Ovary (tissue), 9 donors: ENCODE data around the gene PTGFR. TPM values are rescaled to one million over a fixed set of nuclear protein-coding genes. Genes with fewer than 3 reads are reported as not detected.

ENCODE experiments used
- DNase-seq, 5 donors: peaks; one replicate each; pipeline ENCODE4 v3.0.0-alpha.2; 2019 to 2020
- H3K27ac ChIP-seq, 2 donors: fragments of 200-600 bp; one replicate each; pipeline versions ENCODE4 v1.5.1 to v1.8.0; 2019 to 2022
- H3K27me3 ChIP-seq: fragments of 200-600 bp; one replicate; pipeline ENCODE4 v1.8.0; 2022
- H3K36me3 ChIP-seq: fragments of 200-600 bp; sonication (generic); one replicate; pipeline ENCODE4 v1.5.1; 2019
- H3K4me1 ChIP-seq: one replicate; pipeline ENCODE4 v1.8.1; 2013; ENCODE audit warnings: mild to moderate bottlenecking, moderate library complexity; ENCODE audit not compliant: insufficient read depth
- H3K4me3 ChIP-seq: fragments of 200-600 bp; sonication (generic); one replicate; pipeline ENCODE4 v1.5.1; 2017
- H3K9me3 ChIP-seq, 2 donors: fragments of 200-600 bp in 1 of 2; sonication (generic) in 1 of 2; one replicate each; pipeline versions ENCODE4 v1.5.1 to v1.8.1; 2013 to 2019; ENCODE audit warnings: mild to moderate bottlenecking in 1 of 2, moderate library complexity in 1 of 2
- EP300 ChIP-seq: sonication (generic); formaldehyde crosslinking; IDR thresholded peaks from one replicate; pipeline ENCODE4 v1.6.1; 2017; ENCODE audit warnings: antibody characterized with exemption
- POLR2A ChIP-seq: fragments of 450-650 bp; IDR thresholded peaks from one replicate; pipeline ENCODE4 v1.6.1; 2017; ENCODE audit warnings: antibody characterized with exemption, mild to moderate bottlenecking, moderate library complexity
- WGBS, 3 donors: extraction: QIAGEN DNeasy Blood & Tissue Kit in 1 of 3; methylation state at CpG; one replicate each; pipeline versions ENCODE4 v1.1.5 to v1.1.7; 2013 to 2017; 5-methylcytosine and 5-hydroxymethylcytosine counted together
- intact Hi-C, 4 donors: fragments of 100-400 bp; cut with DNase I; formaldehyde crosslinking; loops; one replicate each; pipeline versions ENCODE4 v1.11.0 to v1.15.1; 2022 to 2023
- polyA plus RNA-seq, 2 donors: library from polyadenylated mRNA; stranded (reverse); fragments of 200-250 nt in 1 of 2; fragments of 350-450 nt in 1 of 2; fragmentation: Illumina TruSeq in 1 of 2; extraction: RNeasy Lipid Tissue Mini Kit (QIAGEN cat#74804) in 1 of 2; gene quantifications; one replicate each; pipeline ENCODE4 v1.2.3, GENCODE V29; 2013 to 2014
- total RNA-seq, 7 donors: library from RNA; depleted of rRNA in 2 of 7; stranded (reverse); fragments of >200 nt in 2 of 7; fragmentation: NEBNext Ultra II Directional in 3 of 7; extraction: Animal tissue kit (Norgen Biotek cat#: 25700) in 3 of 7; gene quantifications; one replicate each; pipeline versions ENCODE4 v1.1.0 to v1.2.4, GENCODE V29; 2016 to 2023
- TF ChIP-seq, protein P1 (sequence below), 3 donors: fragments of 450-650 bp in 2 of 3; fragments of 200-600 bp in 1 of 3; IDR thresholded peaks; one replicate each; pipeline versions ENCODE4 v1.5.1 to v1.8.0; 2016 to 2022; ENCODE audit warnings: antibody characterized with exemption in 3 of 3, mild to moderate bottlenecking in 1 of 3
- donor health status: DM: no; HTN: no; CAD: no; lungs with moderate emphysema.
- donor health status: DM: no; HTN: no; CAD: no.
- donor health status: Bipolar disorder and iron deficiency.
- donor health status: DM: yes; HTN: yes; CAD: no.
- donor health status: DM: no; HTN: no; CAD: no.
- donor health status: DM: yes; HTN: yes; CAD: no.

The PTGFR gene
- total and polyA plus RNA-seq, 9 donors, result 2.0 to 42.6 (median 3.8) TPM

DNA sequence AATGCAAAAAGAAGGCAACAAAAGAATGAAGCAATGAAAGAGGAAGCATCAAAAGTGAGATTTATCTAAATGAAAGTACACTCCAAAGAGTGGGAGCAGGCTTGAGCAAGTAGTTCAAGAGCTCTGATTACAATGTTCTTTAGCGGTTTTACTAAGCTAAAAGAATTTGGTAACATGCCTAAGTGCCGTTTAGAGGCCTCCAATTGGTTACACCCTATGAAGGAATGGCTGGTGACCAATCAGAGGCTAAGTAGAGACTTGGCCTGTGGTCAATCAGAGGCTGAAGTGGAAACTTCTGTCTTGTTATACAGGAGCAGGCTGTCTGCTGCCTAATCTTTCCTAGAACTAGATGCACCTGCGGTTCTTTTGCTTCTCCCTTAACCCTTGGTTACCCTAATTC is 59.1 kb downstream of the PTGFR start:
- TF ChIP-seq, protein P1, sequence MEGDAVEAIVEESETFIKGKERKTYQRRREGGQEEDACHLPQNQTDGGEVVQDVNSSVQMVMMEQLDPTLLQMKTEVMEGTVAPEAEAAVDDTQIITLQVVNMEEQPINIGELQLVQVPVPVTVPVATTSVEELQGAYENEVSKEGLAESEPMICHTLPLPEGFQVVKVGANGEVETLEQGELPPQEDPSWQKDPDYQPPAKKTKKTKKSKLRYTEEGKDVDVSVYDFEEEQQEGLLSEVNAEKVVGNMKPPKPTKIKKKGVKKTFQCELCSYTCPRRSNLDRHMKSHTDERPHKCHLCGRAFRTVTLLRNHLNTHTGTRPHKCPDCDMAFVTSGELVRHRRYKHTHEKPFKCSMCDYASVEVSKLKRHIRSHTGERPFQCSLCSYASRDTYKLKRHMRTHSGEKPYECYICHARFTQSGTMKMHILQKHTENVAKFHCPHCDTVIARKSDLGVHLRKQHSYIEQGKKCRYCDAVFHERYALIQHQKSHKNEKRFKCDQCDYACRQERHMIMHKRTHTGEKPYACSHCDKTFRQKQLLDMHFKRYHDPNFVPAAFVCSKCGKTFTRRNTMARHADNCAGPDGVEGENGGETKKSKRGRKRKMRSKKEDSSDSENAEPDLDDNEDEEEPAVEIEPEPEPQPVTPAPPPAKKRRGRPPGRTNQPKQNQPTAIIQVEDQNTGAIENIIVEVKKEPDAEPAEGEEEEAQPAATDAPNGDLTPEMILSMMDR (IDR thresholded peaks at IDR 0.05), result no peak
- TF ChIP-seq EP300, result no peak
- no peak overlapping the region for H3K4me3 ChIP-seq
- DNase-seq, result no peak
- no peaks in the 10 kb centered on the region for H3K36me3 ChIP-seq
- H3K27ac ChIP-seq, result no peak overlapping the region
- WGBS, 3 donors, result 54 to 64% (median 55%) methylated on average over 3 of the region's 3 CpGs
- H3K9me3 ChIP-seq, result no peaks in the 10 kb centered on the region
- H3K4me1 ChIP-seq, result no peaks in the 10 kb centered on the region
- intact Hi-C loops, result no loop called here
- H3K27me3 ChIP-seq, result no peaks in the 10 kb centered on the region

DNA sequence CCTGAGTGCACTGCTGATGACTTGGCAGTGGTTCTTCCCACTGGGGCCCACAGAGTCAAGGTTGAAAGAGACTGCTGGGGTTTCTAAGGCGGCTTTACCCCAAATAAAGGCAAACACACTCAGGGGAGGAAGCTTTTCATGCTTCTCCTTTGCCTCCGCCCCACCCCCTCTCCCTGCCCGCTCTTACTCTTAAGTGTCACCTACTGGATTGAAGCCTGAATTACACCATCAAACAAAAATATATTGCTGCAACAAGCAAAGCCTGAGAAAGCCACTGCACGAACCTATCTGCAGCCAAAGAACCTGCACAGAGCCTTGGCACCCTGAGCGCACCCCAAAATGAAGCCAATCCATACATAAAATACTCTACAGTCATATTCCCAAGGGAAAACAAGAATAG is 63.1 kb downstream of the PTGFR start:
- no peaks in the 10 kb centered on the region for H3K9me3 ChIP-seq
- H3K36me3 ChIP-seq, result no peaks in the 10 kb centered on the region
- intact Hi-C loops, result no loop called here
- H3K4me1 ChIP-seq, result no peaks in the 10 kb centered on the region
- no peak overlapping the region for H3K4me3 ChIP-seq
- TF ChIP-seq, protein P1 (IDR thresholded peaks at IDR 0.05), result no peak
- TF ChIP-seq POLR2A, result no peak
- WGBS, 3 donors, result 67 to 71% (median 71%) methylated on average over 5 of the region's 5 CpGs
- no peak overlapping the region for H3K27ac ChIP-seq
- no peaks in the 10 kb centered on the region for H3K27me3 ChIP-seq
- DNase-seq, result no peak

DNA sequence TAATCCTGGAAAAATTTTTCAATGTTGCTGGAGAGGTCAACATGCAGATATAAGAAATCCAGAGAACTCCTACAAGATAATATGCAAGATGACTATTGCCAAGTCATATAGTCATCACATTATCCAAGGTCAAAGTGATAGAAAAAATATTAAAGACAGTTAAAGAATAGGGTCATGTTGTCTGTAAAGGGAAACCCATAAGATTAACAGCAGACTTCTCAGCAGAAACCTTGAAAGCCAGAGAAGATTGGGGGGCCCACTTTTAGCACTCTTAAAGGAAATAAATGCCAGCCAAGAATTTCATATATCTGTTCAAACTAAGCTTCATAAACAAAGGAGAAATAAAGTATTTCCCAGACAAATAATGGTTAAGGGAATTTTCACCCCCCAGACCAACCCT is 64.1 kb downstream of the PTGFR start:
- Histone ChIP-seq H3K36me3 (no peaks in the 10 kb centered on the region), H3K27me3 (no peaks in the 10 kb centered on the region), H3K4me1 (no peaks in the 10 kb centered on the region), H3K27ac (no peak overlapping the region), H3K4me3 (no peak overlapping the region), H3K9me3 (no peaks in the 10 kb centered on the region)
- TF ChIP-seq, protein P1 (IDR thresholded peaks at IDR 0.05), result no peak
- TF ChIP-seq EP300 (no peak), POLR2A (no peak)
- no peak for DNase-seq
- intact Hi-C loops, result no loop called here

DNA sequence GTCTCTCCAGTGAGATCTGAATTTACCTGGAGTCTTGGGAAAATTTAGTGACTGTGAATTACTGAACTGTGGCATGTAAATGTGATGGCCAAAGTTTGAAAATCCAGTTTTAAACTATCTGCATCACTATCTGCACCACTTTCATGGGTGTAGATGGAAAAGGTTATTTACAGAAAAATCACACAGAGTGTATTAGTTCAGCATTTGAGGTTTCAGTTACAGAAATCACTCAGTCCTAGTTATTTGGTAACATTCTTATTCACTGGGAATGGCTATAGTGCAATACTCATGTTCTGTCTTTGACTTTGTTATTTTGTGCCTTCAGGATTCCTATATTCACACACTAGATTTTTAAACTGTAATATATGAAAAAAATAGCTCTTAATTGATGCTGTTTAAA is 68.9 kb downstream of the PTGFR start:
- TF ChIP-seq POLR2A, result no peak
- no peak for TF ChIP-seq EP300
- TF ChIP-seq, protein P1 (IDR thresholded peaks at IDR 0.05), result no peak
- no peak overlapping the region for H3K27ac ChIP-seq
- DNase-seq, result no peak
- intact Hi-C loops, result no loop called here
- H3K4me1 ChIP-seq, result no peaks in the 10 kb centered on the region
- no peaks in the 10 kb centered on the region for H3K36me3 ChIP-seq
- H3K4me3 ChIP-seq, result no peak overlapping the region
- no peaks in the 10 kb centered on the region for H3K9me3 ChIP-seq
- H3K27me3 ChIP-seq, result no peaks in the 10 kb centered on the region

DNA sequence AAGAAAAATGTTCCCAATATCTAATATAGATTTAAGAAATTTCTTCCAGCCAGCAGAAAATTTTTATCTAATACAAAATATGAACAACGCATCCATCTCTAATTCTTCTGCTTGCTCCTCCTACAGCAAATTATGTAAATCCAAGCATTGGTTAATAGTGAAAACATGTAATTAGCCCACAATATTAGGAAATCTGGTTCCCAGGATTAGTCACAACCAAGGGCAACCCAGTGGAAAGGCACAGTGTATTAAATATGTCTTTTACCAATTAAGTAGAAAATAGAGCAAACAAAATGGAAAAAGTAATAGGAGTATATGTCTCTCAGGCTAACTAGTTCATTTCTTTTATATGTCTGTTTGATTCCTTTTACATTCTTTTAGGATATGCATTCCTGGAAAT is 70.0 kb downstream of the PTGFR start:
- H3K27ac ChIP-seq, result no peak overlapping the region
- H3K36me3 ChIP-seq, result no peaks in the 10 kb centered on the region
- WGBS, 3 donors, result 71 to 85% (median 80%) methylated on average over 1 of the region's 1 CpG
- intact Hi-C loops, result no loop called here
- no peak for TF ChIP-seq EP300
- TF ChIP-seq POLR2A, result no peak
- TF ChIP-seq, protein P1 (IDR thresholded peaks at IDR 0.05), result no peak
- H3K4me3 ChIP-seq, result no peak overlapping the region
- H3K4me1 ChIP-seq, result no peaks in the 10 kb centered on the region
- no peaks in the 10 kb centered on the region for H3K27me3 ChIP-seq
- no peaks in the 10 kb centered on the region for H3K9me3 ChIP-seq
- DNase-seq, result no peak
